ENCODE results near the gene KIF12. TPM values are rescaled to one million over a fixed set of nuclear protein-coding genes. Genes with fewer than 3 reads are reported as not detected.
"Not testable (repeated sequence)": the region's sequence is repeated elsewhere in the genome, so short reads cannot be mapped to it uniquely, and the experiment has no call there.

The KIF12 gene
- polyA plus RNA-seq, 1 donor: 0.52 TPM

DNA sequence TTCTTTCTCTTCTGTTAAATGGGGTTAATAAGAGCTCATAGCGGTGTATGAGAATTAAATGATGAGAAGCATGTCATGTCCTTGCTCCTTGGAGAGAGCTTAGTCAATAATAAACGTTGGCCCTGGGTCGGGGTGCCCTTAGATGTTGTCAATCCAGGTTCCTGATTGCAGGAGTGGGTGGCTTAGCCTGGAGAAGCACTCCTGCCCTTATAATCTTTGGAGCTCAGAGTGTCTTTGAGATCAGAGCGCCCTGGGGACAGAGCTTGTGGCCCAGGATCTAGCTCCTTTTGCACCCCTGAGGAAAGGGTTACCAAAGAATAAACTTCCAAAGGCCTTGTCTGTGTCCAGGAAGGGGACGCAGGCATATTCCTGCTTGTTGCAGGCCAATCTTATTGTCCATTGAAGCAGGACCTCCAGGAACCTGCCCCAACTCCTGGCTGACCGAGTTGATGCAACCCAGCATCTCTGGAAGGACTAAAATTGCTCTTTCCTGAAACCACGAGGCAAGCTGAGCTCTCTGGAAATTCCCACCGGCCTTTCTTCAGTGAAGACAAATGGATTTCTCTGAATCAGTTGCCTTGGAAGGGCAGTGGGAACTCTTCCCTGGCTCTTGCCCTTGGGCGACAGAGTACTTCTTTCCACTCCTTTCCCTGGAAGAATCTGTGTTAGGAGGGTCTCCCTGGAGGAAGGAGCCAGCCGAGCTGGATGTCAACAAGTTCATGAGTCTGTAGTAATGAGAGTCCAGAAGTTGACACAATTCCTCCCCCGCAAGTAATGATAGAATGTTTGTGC is 14.6 kb downstream of the KIF12 start:
- no peak for DNase-seq

DNA sequence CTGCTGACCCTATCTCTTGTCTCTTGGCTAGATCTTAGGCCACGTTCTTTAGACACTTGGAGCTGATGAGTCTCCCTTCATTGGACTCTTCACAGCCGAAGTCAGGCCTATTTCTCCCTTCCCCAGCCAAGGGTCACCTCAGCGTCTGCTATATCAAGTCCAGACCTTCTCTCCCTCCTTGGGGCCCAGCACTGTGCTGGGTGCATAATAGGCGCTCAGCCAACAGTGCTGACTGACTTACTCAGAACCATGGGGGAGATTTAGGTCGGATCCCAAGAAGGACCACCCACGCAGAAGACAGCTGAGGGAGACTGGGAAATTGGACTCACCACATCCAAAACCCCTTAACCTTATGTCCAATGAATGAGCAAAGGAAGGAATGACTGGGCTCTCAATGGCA is 15.4 kb downstream of the KIF12 start:
- no peak for DNase-seq

DNA sequence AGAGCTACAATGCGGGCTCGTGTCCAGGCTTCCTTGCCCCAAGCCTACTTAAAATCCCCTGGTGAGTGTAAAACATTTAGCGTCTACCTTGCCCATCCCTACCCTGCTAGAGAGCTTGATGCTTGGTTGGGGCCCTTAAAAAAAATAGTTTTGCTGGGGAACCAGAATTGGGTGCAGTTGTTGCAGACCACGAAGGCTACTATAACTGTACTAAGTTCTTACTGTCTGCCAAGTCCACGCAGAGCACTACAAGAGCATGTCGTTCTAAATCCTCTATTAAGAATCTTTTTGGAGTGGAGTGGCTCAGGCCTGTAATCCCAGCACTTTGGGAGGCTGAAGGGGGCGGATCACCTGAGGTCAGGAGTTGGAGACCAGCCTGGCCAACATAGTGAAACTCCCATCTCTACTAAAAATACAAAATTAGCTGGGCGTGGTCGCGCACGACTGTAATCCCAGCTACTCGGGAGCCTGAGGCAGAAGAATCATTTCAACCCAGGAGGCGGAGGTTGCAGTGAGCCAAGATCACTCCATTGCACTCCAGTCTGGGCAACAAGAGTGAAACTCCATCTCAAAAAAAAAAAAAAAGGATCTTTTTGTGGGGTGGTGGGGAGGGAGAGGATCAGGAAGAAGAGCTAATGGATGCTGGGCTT is 16.2 kb downstream of the KIF12 start:
- not testable (repeated sequence) for DNase-seq

DNA sequence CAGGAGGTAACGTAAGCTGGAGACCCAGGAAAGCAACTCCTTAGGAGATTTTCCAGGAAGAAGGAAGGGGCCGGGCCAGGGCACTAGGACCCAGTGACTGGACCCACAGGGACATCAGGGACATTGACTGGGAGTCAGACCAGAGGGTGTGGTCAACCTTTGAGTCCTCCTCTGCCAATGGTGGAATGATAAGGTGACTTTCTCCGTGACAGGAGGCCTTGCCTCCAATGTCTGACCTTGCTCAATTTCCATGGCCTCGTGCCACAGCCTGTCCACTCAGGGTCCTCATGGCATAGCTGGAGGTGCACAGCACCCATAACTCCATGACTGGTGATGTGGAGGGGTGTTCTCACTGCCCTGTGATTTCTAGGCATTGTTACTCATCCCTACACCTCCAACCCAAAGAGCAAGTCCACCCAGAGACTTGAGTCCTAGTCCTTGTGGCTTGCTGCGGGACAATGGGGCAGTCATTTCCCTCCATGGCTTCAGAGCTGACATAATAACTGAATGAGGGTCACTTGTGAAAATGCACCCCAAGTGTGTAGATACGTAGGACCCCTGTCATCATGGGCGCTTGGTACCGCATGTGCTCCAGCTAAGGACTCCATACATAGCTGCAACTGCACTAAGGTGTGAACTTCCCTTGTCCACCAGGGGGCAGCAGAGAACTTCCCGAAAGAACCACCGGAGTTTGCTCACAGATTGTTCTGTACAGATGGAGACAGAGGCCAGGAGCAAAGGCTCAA is 16.9 kb downstream of the KIF12 start:
- DNase-seq: peak; percentile 91

DNA sequence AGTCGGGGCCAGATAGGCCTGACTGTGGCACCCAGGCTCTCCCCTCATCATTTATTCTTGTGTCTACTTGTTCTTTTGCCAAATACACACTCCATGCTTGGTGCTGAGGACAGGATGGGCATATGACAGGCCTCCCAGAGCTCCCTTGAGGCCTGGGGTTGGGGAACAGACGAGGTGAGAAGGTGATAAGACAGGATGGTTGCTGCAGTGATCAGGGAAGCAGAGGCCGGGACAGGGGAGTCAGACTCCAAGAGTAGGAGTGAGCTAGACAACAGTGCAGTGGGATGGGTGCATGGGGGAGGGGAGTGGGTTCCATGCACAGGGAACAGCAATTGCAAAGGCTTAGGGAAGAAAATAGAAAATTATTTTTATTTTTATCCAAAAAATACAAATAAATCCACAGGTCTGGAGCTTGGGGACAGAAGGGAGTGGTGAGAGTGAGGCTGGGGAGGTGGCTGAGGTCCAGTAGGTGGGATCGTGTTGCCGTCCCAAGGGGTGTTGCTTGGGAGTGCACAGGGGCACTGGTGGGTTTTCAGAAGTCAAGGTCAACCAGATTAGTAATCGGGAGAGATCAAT is 17.6 kb downstream of the KIF12 start:
- DNase-seq: no peak

DNA sequence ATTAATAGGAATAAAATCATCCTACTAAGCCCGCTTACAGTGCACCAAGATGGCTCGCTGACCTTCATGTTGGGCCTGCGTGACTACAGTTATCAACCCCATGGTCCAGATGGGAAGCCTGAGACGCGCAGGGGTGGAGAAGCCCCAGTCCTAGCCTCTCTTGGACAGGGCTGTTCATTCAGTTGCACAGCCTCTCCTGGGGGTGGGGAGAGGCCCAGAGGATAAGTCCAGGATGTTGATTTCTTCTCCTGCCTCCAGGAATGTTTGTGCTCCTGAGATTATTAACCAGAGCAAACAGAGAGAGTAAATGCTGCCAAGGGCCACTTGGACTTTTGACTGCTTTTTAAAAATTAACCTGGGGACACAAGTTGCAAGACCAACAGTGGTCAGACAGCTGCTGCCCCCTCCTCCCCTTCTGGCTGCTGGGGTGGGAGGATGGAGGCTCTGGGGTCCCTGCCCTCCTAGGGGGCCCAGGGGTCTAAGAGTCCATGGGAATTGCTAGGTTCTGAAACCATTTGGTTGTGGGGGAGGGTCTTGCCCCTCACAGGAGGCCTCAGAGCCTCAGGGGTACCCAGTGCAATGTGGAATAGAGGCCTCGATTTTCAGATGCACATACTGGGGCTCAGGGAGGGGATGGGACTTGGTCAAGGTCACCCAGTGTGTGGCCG is 18.2 kb downstream of the KIF12 start:
- no peak for DNase-seq

DNA sequence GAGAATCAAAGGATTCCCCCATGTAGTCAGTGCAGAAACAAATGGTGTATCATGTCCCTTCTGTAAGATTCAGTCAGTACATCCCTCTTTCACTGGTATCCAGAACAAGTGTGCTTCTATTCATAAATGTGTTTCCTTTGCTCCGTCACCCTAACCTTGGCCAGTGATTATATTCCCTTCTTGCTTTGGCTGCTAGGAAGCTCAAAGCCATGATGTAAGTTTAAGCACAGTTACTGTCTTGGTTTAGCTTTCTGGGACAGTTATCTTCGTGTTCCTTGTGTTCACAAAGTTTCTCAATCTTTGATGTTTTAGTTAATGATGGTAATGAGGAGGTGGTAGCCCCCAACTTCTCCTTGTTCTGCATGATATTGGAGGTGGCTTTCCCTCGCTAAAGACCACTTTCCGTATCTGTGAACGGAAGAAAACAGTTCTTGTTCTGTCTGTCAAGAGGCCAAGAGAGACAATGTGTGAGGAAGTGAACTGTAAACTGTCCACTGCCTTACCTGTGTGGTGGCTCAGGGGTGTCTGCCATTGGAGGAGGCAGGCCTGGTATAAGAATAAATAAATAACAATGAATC is 18.8 kb downstream of the KIF12 start:
- no peak for DNase-seq

DNA sequence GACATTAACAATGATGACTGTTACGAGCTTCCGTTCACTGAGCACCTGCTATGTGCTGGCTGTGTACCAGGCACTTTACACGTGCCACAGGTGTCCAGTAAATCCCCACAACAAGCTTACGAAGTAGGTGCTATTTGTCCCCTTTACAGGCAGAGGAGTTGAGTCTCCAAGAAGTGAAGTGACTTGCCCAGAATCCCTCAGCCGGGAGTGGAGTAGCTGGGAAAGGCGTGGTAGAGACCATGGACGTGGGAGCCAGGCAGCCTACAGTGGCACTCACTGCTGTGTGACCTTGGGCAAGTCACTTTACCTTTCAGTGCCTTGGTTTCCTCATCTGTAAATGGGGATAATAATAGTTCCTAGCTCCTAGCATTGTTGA is 20.3 kb downstream of the KIF12 start:
- DNase-seq: no peak

DNA sequence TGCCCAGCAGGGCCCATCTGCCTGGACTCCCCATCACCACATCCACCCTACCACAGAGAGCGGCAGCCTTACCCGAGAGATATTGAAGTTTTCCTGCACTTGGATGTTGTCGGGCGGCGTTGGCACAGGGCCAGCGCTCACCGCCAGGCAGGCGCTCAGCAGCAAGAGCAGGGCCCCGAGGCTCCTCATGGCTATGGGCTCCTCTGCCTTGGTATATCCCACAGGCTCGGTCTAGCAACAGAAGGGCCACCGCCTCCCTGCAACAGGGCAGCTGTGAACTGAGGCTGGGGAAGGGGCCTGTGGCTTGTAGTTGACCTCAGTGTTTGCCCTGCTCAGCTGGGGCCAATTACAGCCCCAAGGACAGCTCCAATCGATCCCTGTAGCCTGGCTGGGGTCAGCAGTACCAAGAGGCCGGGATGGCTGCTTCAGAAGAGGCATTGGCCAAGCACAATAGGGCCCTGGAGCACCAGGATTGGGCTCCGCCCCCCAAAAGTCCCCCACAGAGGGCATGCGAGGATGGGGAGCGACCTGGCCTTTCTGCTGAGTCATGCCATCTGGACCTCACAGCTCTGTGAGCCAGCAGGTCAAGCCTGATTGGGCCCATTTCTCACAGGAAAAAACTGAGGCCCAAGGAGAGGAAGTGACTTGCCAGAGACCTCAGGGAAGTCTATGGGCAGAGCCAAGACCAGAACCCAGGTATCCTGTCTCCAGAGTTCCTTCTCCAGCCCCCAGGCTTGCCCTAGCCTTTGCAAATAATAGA is 20.9 kb downstream of the KIF12 start, which contains the start of gene AMBP:
Gene AMBP, minus strand, starts transcription at position 280 of the 760 bp plus-strand sequence. Its CDS starts 91 bp downstream, at position 189.
- no peak for DNase-seq

DNA sequence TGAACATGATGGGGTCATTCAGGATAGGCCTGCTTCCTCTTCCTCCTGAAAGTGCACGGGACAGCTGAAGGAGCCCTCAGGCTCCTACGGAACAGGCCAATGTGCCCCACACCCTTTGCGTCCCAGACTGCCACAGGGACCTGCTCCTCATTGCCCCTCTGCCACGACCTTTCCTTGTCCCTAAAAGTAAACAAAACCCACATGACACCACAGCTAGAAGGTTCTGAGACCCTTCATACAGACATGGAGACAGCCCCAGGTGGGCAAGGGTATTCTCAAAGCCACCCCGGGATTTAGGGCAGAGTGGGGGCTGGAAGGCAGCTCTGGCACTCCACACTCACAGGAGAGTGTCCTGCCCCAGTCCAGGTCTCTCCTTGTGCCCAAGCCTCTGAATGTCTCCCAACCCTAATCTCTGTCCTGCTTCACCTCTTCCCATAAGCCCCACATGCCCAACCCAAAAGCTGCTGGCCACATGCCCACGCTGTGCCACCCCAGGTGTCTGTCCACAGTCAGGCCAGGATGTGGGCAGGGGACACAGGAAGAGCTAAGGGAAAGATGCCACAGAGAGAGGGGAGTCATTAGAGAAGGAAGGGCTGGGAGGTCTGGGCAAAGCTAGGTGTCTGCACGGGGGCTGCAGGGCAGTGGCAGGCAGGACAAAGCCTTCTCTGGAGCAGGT is 21.8 kb downstream of the KIF12 start:
- no peak for DNase-seq

DNA sequence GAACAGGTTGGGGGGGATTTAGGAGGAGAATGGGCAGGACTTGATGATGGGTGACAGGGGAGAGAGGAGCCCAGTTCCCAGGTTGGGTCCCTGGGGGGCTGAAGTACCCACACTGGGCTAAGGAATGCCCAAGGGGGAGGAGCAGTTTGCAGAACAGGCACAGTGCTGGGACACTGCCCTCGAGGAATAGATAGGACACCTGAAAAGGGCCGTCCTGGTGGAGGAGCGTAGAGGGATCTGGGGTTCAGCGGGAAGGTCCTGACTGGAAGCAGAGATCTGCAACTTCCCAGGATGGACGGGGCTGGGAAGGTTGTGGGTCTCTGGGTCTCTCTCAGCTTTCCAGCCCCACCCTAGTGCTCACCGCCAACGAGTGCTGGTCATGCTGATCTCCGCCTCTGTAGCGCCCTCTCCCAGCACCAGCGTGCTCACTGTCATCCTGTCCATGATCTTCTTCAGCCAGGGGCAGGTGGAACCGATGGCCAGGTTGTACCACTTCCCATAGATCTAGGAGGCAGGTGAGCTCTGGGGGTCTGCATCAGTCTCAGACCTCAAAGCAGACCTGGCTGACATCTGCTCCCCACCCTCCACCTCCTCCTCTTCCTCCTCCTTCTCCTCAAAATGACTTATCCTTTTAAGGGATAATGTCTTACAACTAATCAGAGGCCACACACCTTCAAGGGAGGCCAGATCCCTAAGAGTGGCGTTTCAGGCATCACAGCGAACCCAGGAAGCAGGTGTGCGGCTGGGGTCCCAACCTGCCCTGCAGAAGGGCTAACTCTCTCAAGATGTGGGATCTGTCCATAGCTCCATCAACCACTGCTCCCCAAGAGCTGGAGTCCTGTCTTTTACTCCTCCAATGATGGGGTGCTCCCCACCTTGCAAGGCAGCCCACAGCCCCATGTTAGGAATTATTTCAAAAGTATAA is 22.6 kb downstream of the KIF12 start:
- no peak for DNase-seq

DNA sequence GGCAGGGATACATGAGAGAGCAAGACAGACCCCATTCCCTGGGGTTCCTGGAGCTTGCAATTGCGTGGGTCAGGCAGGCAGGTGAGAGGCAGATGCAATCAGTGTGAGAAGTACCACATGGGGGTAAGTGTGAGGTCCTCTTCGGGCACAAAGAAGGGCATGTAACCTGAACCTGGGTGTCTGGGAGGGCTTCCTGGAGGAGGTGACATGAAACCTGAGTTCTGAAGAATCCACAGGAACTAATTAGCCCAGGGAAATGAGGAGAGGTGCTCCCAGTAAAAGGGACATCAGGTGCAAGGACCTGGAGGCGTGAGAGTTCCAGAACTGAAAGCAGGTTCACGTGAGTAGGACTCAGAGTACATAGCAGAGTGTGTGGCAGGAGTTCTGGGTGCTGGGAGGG is 23.5 kb downstream of the KIF12 start:
- DNase-seq: no peak

DNA sequence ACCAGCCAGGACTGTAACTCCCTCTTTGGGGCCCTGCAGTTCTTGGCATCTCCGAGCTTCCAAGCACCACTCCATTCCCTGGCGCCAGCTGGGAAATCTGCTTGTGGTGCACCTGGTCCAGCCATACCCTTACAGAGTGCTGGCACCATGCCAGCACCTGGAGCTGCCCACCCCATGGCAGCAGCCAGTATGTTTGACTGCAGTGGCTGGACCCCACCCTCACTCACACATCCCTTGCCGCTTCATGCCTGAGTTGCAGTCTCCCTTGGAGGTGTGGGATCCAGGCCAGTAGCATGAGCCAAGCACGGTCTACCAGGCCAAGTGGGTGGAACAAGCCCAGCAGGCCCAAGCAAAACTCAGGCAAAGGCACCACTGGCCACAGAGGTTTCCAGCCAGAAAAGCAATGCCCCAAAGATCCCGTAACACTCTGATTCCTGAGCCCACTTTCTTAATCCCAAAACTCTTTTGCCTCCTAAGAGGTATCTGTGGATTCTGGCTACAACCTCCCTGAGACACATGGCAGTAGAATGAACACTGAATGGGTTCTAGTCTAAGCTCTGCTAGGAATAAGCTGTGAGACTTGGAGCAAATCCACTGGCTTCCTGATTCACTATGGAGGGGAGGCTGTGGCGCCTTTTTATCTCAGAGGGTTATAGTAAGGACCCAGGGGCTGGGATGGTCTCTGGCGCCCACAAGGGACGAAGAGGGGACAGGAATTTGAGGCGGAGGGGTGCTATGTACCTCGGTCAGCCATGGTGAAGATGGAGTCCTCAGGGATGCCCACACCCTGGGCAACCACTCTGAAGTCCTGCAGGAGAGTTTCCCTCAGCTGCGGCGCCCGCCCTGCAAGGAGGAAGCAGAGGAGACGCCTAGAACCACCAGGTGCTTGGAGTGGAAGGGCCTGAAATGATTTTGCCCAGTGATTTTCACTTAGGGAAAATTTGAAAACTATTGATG is 26.6 kb downstream of the KIF12 start:
- DNase-seq: peak; percentile 45

DNA sequence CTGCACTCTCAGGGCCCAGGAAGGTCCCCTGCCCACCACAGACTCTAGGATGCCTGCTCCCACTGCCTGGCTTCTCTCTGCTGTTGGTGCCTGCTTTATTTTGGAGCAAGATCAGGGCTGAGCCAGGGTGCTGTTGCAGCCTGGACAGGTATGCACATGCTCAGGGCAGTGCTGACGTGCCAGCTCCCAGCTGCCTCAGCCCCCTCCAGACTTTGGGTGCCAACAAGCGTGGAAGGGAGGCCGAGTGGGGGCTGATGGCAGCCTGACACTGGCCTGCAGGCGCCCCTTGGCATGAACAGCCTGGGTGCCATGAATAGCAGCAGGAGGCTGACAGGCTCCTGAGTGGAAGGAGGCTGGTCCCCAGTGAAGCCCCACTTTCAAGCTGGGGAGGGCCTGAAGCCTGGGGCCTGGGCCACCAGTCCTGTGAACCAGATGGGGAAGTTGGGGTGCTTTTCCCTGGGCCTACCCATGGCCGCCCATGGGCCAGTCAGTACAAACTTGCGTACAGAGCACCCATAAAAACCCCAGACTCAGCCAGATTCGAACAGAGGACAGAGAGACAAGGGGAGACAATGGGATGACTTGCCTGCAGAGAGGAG is 27.8 kb downstream of the KIF12 start:
- no peak for DNase-seq

DNA sequence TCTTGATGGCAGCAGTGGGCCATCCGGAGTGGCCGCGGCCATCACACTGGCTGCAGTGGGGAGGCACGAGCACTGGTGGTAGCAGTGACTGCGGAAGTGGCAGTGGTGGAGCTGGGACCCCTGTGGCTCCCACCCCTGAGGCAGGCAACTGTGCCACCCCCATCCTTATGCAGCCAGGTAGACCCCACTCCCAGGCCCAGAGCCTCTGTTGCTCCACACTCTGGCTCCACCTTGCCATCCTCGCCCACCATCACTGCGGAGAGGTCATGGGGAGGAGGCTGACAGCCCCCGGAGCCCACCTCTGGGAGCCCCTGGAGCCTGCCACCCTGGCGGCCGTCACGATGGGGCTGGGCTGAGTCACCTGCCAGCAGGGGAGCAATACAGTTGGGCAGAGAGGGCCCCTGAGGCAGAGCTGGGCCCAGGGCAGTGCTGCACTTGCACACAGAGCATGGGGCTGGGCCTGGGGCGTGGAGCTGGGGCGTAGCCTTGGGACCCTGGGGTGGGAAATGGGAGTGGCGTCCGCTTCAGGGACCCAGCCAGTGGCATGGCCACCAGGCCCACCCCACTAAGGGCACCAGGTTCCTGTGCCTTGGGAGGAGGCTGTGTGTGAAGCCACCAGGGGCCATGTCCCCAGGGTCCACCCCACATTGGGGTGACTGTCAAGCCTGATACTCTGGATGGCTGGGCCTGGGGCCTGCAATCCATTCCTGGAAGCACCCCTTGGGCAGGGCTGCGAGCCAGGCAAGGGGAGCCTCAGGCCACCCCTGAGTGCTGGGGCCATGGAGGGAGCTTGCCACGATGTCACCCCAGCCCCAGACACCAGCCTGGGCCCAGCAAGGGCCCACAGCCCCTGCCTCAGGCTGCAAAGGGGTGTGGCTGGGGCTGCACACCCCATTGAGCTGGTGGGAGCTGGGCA is 28.6 kb downstream of the KIF12 start:
- no peak for DNase-seq

DNA sequence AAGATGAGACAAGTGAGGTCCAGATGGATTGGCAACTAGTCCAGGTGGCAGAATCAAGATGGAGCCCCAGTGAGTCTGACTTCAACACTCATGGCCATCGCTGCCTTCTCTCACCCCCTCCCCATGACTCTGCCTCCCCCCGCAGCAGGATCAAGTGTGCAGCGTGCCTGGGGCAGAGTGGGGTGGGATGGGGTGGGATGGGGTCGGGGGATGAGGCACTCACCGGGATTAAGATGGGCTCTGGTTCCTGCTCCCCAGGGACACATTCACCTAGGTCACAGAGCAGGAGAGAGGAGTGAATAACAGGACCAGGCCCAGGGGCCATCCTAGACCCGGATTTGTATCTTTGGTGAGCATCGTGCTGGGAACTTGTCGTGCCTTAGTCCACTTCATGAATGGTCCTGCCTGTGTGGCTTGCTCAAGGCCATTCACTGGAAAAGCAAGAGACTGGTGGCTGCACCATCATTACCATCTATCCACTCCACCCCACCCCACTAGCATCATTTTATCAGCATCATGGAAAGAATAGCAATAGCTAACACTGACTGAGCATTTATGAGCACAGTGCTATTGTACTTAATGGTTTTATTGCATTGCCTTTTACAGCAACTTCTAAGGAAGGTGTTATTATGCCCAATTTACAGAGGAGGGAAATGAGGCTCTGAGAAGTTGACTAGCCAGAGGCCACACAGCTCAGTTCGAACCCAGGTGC is 29.5 kb downstream of the KIF12 start:
- no peak for DNase-seq
